Heart left ventricle (tissue), 16 donors: Measurements from ENCODE around the gene TBX5. TPM values are rescaled to one million over a fixed set of nuclear protein-coding genes. Genes with fewer than 3 reads are reported as not detected.

Experiments
- ATAC-seq, 4 donors: fragments of 200-7000 bp; cut with Tn5 transposase; one replicate each; pipeline ENCODE4 v1.9.1; 2020 to 2022; ENCODE audit warnings: moderate library complexity in 4 of 4, mild to moderate bottlenecking in 3 of 4, moderate number of reproducible peaks in 1 of 4
- DNase-seq, 5 donors: peaks; one replicate each; pipeline ENCODE4 v3.0.0-alpha.2; 2020
- H3K27ac ChIP-seq, 12 donors: fragments of 200-600 bp; sonication (generic) in 4 of 12; one replicate each; pipeline versions ENCODE4 v1.5.0 to v1.8.0; 2016 to 2022; ENCODE audit warnings: mild to moderate bottlenecking in 2 of 12
- H3K27me3 ChIP-seq, 9 donors: fragments of 200-600 bp; sonication (generic) in 2 of 9; one replicate each; pipeline versions ENCODE4 v1.5.1 to v1.8.0; 2016 to 2022; ENCODE audit warnings: mild to moderate bottlenecking in 3 of 9
- H3K36me3 ChIP-seq, 9 donors: fragments of 200-600 bp; sonication (generic) in 2 of 9; one replicate each; pipeline versions ENCODE4 v1.5.0 to v1.8.0; 2018 to 2022; ENCODE audit warnings: mild to moderate bottlenecking in 2 of 9
- H3K4me1 ChIP-seq, 12 donors: fragments of 200-600 bp; sonication (generic) in 4 of 12; one replicate each; pipeline versions ENCODE4 v1.5.0 to v1.8.0; 2016 to 2022; ENCODE audit warnings: mild to moderate bottlenecking in 3 of 12
- H3K4me3 ChIP-seq, 12 donors: fragments of 200-600 bp; sonication (generic) in 4 of 12; one replicate each; pipeline versions ENCODE4 v1.5.0 to v1.8.0; 2017 to 2022; ENCODE audit warnings: mild to moderate bottlenecking in 9 of 12, moderate library complexity in 4 of 12
- H3K9me3 ChIP-seq, 12 donors: fragments of 200-600 bp; sonication (generic) in 4 of 12; one replicate each; pipeline versions ENCODE4 v1.5.0 to v1.8.0; 2016 to 2022; ENCODE audit warnings: mild to moderate bottlenecking in 1 of 12
- POLR2A ChIP-seq, 2 donors: fragments of 450-650 bp; IDR thresholded peaks; one replicate each; pipeline ENCODE4 v1.6.1; 2017; ENCODE audit warnings: antibody characterized with exemption in 2 of 2, mild to moderate bottlenecking in 2 of 2, moderate library complexity in 2 of 2
- intact Hi-C, 10 donors: fragments of 100-400 bp; cut with DNase I; formaldehyde crosslinking; loops; one replicate each; pipeline versions ENCODE4 v1.11.1 to v1.14.2; 2022
- polyA plus RNA-seq, 2 donors: library from polyadenylated mRNA; stranded (reverse); fragments of 200-250 nt; gene quantifications; one replicate each; pipeline ENCODE4 v1.2.3, GENCODE V29; 2013
- total RNA-seq, 9 donors: library from RNA; depleted of rRNA in 2 of 9; stranded (reverse); fragments of >200 nt in 2 of 9; fragmentation: NEBNext Ultra II Directional in 3 of 9; extraction: Animal tissue kit (Norgen Biotek cat#: 25700) in 3 of 9; gene quantifications; one replicate each; pipeline versions ENCODE4 v1.1.0 to v1.2.4, GENCODE V29; 2016 to 2023
- TF ChIP-seq, protein P1 (sequence below), 12 donors: fragments of 200-600 bp; sonication (generic) in 4 of 12; IDR thresholded peaks; one replicate each; pipeline versions ENCODE4 v1.5.0 to v1.8.0; 2018 to 2022; ENCODE audit warnings: antibody characterized with exemption in 12 of 12, mild to moderate bottlenecking in 5 of 12
- donor health status: ischemic (EF 13 %, LVEDD 7.1; RV severe dilation, severe dysfunction).
- donor health status: healthy with polysubstance abuse.
- donor health status: DM: no; HTN: yes; CAD: no.
- donor health status: DM: no; HTN: no; CAD: no.
- donor health status: ischemic (EF 25% LVEDD 6.9; RV normal size, moderate dysfunction).
- donor health status: ischemic (EF 25% LVEDD 5.7; RV mildly dilated, moderate dysfunction).
- donor health status: healthy.
- donor health status: DM: yes; HTN: yes; CAD: no.
- donor health status: ischemic (EF 35%, LVEDD 5.7; RV mildly dilated, moderate dysfunction).
- donor health status: nonischemic (EF 11% LVEDD 7.7; RV severe dilation, severe dysfunction).
- donor health status: DM: yes; HTN: yes; CAD: no.
- donor health status: PGD.
- donor health status: ischemic (EF 29% LVEDD 5.4; RV normal size, mild dysfunction).
- donor health status: nonischemic (EF 23%, LVEDD 6.1; RV moderate dilation, normal function).

Gene TBX5
- total and polyA plus RNA-seq, 11 donors: 8.1 to 74.5 (median 42.5) TPM

- intact Hi-C loops: no loop called here
- ATAC-seq: no peak
- no peak overlapping the region for H3K4me3 ChIP-seq
- H3K27me3 ChIP-seq: no peaks in the 10 kb centered on the region
- no peak overlapping the region for H3K27ac ChIP-seq
- no peaks in the 10 kb centered on the region for H3K36me3 ChIP-seq
- no peaks in the 10 kb centered on the region for H3K4me1 ChIP-seq
- H3K9me3 ChIP-seq: peaks cover 0 to 8% (median 0%) of the 10 kb centered on the region in 12 donors
- TF ChIP-seq POLR2A (IDR thresholded peaks at IDR 0.05): no peak
- TF ChIP-seq, protein P1, sequence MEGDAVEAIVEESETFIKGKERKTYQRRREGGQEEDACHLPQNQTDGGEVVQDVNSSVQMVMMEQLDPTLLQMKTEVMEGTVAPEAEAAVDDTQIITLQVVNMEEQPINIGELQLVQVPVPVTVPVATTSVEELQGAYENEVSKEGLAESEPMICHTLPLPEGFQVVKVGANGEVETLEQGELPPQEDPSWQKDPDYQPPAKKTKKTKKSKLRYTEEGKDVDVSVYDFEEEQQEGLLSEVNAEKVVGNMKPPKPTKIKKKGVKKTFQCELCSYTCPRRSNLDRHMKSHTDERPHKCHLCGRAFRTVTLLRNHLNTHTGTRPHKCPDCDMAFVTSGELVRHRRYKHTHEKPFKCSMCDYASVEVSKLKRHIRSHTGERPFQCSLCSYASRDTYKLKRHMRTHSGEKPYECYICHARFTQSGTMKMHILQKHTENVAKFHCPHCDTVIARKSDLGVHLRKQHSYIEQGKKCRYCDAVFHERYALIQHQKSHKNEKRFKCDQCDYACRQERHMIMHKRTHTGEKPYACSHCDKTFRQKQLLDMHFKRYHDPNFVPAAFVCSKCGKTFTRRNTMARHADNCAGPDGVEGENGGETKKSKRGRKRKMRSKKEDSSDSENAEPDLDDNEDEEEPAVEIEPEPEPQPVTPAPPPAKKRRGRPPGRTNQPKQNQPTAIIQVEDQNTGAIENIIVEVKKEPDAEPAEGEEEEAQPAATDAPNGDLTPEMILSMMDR (IDR thresholded peaks at IDR 0.05): no peak
- no peak for DNase-seq
These were observed 100.5 kb downstream of the TBX5 start for GRCh38 chr12:114305446-114305845.
